Measurements from ENCODE around the gene PCCA.

Gene PCCA

GRCh38 chr13:100434010-100434763 is 345.3 kb downstream of the PCCA start:
- no peak for DNase-seq

- no peak for DNase-seq
Observed at GRCh38 chr13:100436099-100436498, 347.2 kb downstream of the PCCA start.

- DNase-seq = no peak
Observed at GRCh38 chr13:100438059-100438788, 349.3 kb downstream of the PCCA start.

- no peak for DNase-seq
Observed at GRCh38 chr13:100439247-100439970, 350.5 kb downstream of the PCCA start.

- no peak for DNase-seq
Observed at GRCh38 chr13:100440751-100441425, 352.0 kb downstream of the PCCA start.

GRCh38 chr13:100442095-100442832 is 353.4 kb downstream of the PCCA start:
- DNase-seq = no peak

- DNase-seq = no peak
Observed at GRCh38 chr13:100443278-100443997, 354.5 kb downstream of the PCCA start.

GRCh38 chr13:100443998-100444328 is 355.1 kb downstream of the PCCA start:
- DNase-seq = no peak

- no peak for DNase-seq
Observed at GRCh38 chr13:100447831-100448230, 358.9 kb downstream of the PCCA start.

GRCh38 chr13:100451923-100452322 is 363.0 kb downstream of the PCCA start:
- no peak for DNase-seq

- no peak for DNase-seq
Observed at GRCh38 chr13:100454876-100455275, 366.0 kb downstream of the PCCA start.

- no peak for DNase-seq
Observed at GRCh38 chr13:100458673-100459072, 369.8 kb downstream of the PCCA start.

GRCh38 chr13:100459747-100460146 is 370.9 kb downstream of the PCCA start:
- DNase-seq = no peak

- DNase-seq = no peak
Observed at GRCh38 chr13:100460266-100460665, 371.4 kb downstream of the PCCA start.

- DNase-seq = no peak
Observed at GRCh38 chr13:100460791-100461190, 371.9 kb downstream of the PCCA start.

GRCh38 chr13:100461309-100462030 is 372.6 kb downstream of the PCCA start:
- no peak for DNase-seq

GRCh38 chr13:100464006-100464405 is 375.1 kb downstream of the PCCA start:
- no peak for DNase-seq

- no peak for DNase-seq
Observed at GRCh38 chr13:100465558-100465957, 376.7 kb downstream of the PCCA start.

- no peak for DNase-seq
Observed at GRCh38 chr13:100470866-100471505, 382.1 kb downstream of the PCCA start.

- DNase-seq = peak; percentile 56
Observed at GRCh38 chr13:100473087-100473486, 384.2 kb downstream of the PCCA start.

All from OCI-M1 (cell line).